ENCODE results near the gene WNT11. TPM values are rescaled to one million over a fixed set of nuclear protein-coding genes. Genes with fewer than 3 reads are reported as not detected.
A peak's percentile ranks its signal among the peaks of the same experiment; 100 is the strongest.

WNT11 gene
- total RNA-seq, 1 donor from 2014 or later = 0.26 TPM

GRCh38 chr11:76234416-76235232 is 28.3 kb upstream of the WNT11 start:
- H3K9me3 ChIP-seq (ENCODE audit: low read depth) = no peaks in the 10 kb centered on the region
- peaks cover 10% of the 10 kb centered on the region for H3K9me3 Mint-ChIP-seq
- peak overlapping the region; percentile 36 for H3K9ac ChIP-seq
- peaks cover 6% of the 10 kb centered on the region for H3K36me3 Mint-ChIP-seq
- H3K4me1 ChIP-seq = no peaks in the 10 kb centered on the region
- peaks cover 39% of the 10 kb centered on the region for H3K4me1 Mint-ChIP-seq
- peak overlapping the region; percentile 97 for H3K4me2 ChIP-seq
- no peaks in the 10 kb centered on the region for H3K79me2 ChIP-seq (ENCODE audit: low read depth)
- TF ChIP-seq EZH2 (IDR thresholded peaks at IDR 0.05) (no peak), CTCF (IDR thresholded peaks at IDR 0.05) (no peak), EZH2phosphoT487 (IDR thresholded peaks at IDR 0.05) (no peak)
- peak; percentile 68 for DNase-seq (ENCODE audit: low spot score)
- no peak overlapping the region for H3K27ac ChIP-seq
- peak overlapping the region; percentile 99 for H3K4me3 Mint-ChIP-seq
- peak overlapping the region; percentile 88 for H2AFZ ChIP-seq (replicated peaks)
- peak overlapping the region; percentile 89 for H3K4me3 ChIP-seq
- peaks cover 46% of the 10 kb centered on the region for H3K27me3 Mint-ChIP-seq (ENCODE audit: insufficient read depth, low read depth)
- no peaks in the 10 kb centered on the region for H3K36me3 ChIP-seq
- H3F3A ChIP-seq (ENCODE audit: low read depth) = peaks cover 24% of the 10 kb centered on the region
- H3K27me3 ChIP-seq = peaks cover 11% of the 10 kb centered on the region
- H4K20me1 ChIP-seq (ENCODE audit: low read depth) = no peaks in the 10 kb centered on the region
- H3K27ac Mint-ChIP-seq = peak overlapping the region; percentile 96

- H2AFZ ChIP-seq (replicated peaks) = peak overlapping the region; percentile 88
- H3K4me3 Mint-ChIP-seq = peak overlapping the region; percentile 99
- no peak for TF ChIP-seq CTCF (IDR thresholded peaks at IDR 0.05)
- no peak for TF ChIP-seq EZH2phosphoT487 (IDR thresholded peaks at IDR 0.05)
- TF ChIP-seq EZH2 (IDR thresholded peaks at IDR 0.05) = no peak
These were observed 27.7 kb upstream of the WNT11 start for GRCh38 chr11:76234021-76234415.

GRCh38 chr11:76233196-76233921 is 27.1 kb upstream of the WNT11 start:
- DNase-seq (ENCODE audit: low spot score) = no peak
- Histone ChIP-seq H3K4me1 (no peaks in the 10 kb centered on the region), H3K79me2 (ENCODE audit: low read depth) (no peaks in the 10 kb centered on the region), H4K20me1 (ENCODE audit: low read depth) (no peaks in the 10 kb centered on the region), H3F3A (ENCODE audit: low read depth) (peaks cover 24% of the 10 kb centered on the region), H3K36me3 (no peaks in the 10 kb centered on the region), H3K4me3 (no peak overlapping the region), H2AFZ (replicated peaks) (no peak overlapping the region), H3K27me3 (peaks cover 11% of the 10 kb centered on the region), H3K9me3 (ENCODE audit: low read depth) (no peaks in the 10 kb centered on the region), H3K9ac (no peak overlapping the region), H3K27ac (no peak overlapping the region), H3K4me2 (no peak overlapping the region)
- Mint-ChIP-seq H3K27ac (no peak overlapping the region), H3K36me3 (peaks cover 6% of the 10 kb centered on the region), H3K4me1 (peaks cover 41% of the 10 kb centered on the region), H3K9me3 (peaks cover 10% of the 10 kb centered on the region), H3K27me3 (ENCODE audit: insufficient read depth, low read depth) (peaks cover 43% of the 10 kb centered on the region), H3K4me3 (peak overlapping the region; percentile 99)
- no peak for TF ChIP-seq EZH2 (IDR thresholded peaks at IDR 0.05)
- no peak for TF ChIP-seq CTCF (IDR thresholded peaks at IDR 0.05)
- TF ChIP-seq EZH2phosphoT487 (IDR thresholded peaks at IDR 0.05) = no peak

More at GRCh38 chr11:76234021-76234415, 27.7 kb upstream of the WNT11 start:
- Histone ChIP-seq H3K27ac (no peak overlapping the region), H3K4me3 (peak overlapping the region; percentile 89), H3K4me2 (peak overlapping the region; percentile 97), H3F3A (ENCODE audit: low read depth) (peaks cover 24% of the 10 kb centered on the region), H3K36me3 (no peaks in the 10 kb centered on the region), H4K20me1 (ENCODE audit: low read depth) (no peaks in the 10 kb centered on the region), H3K4me1 (no peaks in the 10 kb centered on the region), H3K9ac (no peak overlapping the region), H3K27me3 (peaks cover 11% of the 10 kb centered on the region), H3K9me3 (ENCODE audit: low read depth) (no peaks in the 10 kb centered on the region), H3K79me2 (ENCODE audit: low read depth) (no peaks in the 10 kb centered on the region)
- peaks cover 45% of the 10 kb centered on the region for H3K27me3 Mint-ChIP-seq (ENCODE audit: insufficient read depth, low read depth)
- peaks cover 10% of the 10 kb centered on the region for H3K9me3 Mint-ChIP-seq
- peaks cover 6% of the 10 kb centered on the region for H3K36me3 Mint-ChIP-seq
- no peak overlapping the region for H3K27ac Mint-ChIP-seq
- DNase-seq (ENCODE audit: low spot score) = no peak
- peaks cover 41% of the 10 kb centered on the region for H3K4me1 Mint-ChIP-seq
